ENCODE measurements around the gene FANCC.

Gene FANCC

DNA sequence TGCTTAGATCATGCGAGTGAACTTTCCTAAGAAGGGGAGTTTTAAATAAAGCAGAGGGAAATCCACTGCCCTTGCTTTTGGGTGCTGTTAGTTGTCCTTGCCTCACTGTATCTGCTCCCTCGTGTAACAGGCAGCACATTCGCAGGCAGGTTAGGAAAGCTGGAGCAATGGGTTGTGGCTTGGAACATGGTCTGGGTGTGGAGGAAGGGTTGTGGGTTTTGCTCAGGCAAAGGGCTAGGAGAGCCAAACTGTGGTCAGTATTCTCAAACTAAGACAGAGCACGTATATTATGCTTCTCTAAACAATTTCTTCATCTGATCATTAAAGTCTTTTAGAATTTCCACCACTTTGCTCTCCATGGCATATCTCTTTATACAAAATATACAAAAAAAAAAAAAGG, 135.7 kb downstream of the FANCC start:
- TF ChIP-seq CTCF (IDR thresholded peaks at IDR 0.05; ENCODE audit: low read depth, low read length): no peak
- H3K4me3 ChIP-seq (ENCODE audit: low read depth, low read length): no peak overlapping the region
- no peak for DNase-seq (ENCODE audit: low read depth, low spot score)
- in situ Hi-C loops (cut with HindIII; ENCODE audit: low sequenced_read_pairs): no loop called here

- DNase-seq (ENCODE audit: low read depth, low spot score): peak; percentile 19
- no peak overlapping the region for H3K4me3 ChIP-seq (ENCODE audit: low read depth, low read length)
- in situ Hi-C loops (cut with HindIII; ENCODE audit: low sequenced_read_pairs): no loop called here
These were observed 136.2 kb downstream of the FANCC start for GRCh38 chr9:95181226-95181818.

GRCh38 chr9:95177617-95178016, 139.9 kb downstream of the FANCC start:
- H3K4me3 ChIP-seq (ENCODE audit: low read depth, low read length): no peak overlapping the region
- no peak for DNase-seq (ENCODE audit: low read depth, low spot score)
- no peak for TF ChIP-seq CTCF (IDR thresholded peaks at IDR 0.05; ENCODE audit: low read depth, low read length)
- in situ Hi-C loops (cut with HindIII; ENCODE audit: low sequenced_read_pairs): no loop called here

More at GRCh38 chr9:95181226-95181818, 136.2 kb downstream of the FANCC start:
- peak; percentile 39 for TF ChIP-seq CTCF (IDR thresholded peaks at IDR 0.05; ENCODE audit: low read depth, low read length)

GRCh38 chr9:95176755-95177319, 140.7 kb downstream of the FANCC start:
- no peak overlapping the region for H3K4me3 ChIP-seq (ENCODE audit: low read depth, low read length)
- TF ChIP-seq CTCF (IDR thresholded peaks at IDR 0.05; ENCODE audit: low read depth, low read length): no peak
- DNase-seq (ENCODE audit: low read depth, low spot score): no peak
- in situ Hi-C loops (cut with HindIII; ENCODE audit: low sequenced_read_pairs): no loop called here

- no peak for DNase-seq (ENCODE audit: low read depth, low spot score)
- H3K4me3 ChIP-seq (ENCODE audit: low read depth, low read length): no peak overlapping the region
- in situ Hi-C loops (cut with HindIII; ENCODE audit: low sequenced_read_pairs): no loop called here
- no peak for TF ChIP-seq CTCF (IDR thresholded peaks at IDR 0.05; ENCODE audit: low read depth, low read length)
These were observed 142.0 kb downstream of the FANCC start for GRCh38 chr9:95175523-95175922.

GRCh38 chr9:95174038-95174437, 143.5 kb downstream of the FANCC start:
- in situ Hi-C loops (cut with HindIII; ENCODE audit: low sequenced_read_pairs): no loop called here
- DNase-seq (ENCODE audit: low read depth, low spot score): no peak
- no peak for TF ChIP-seq CTCF (IDR thresholded peaks at IDR 0.05; ENCODE audit: low read depth, low read length)
- no peak overlapping the region for H3K4me3 ChIP-seq (ENCODE audit: low read depth, low read length)

Measured in astrocyte of the spinal cord (primary cell).